Neural cell (in vitro differentiated cells): ENCODE results near the gene IQGAP2. TPM values are rescaled to one million over a fixed set of nuclear protein-coding genes. Genes with fewer than 3 reads are reported as not detected.

Source experiments
- H2AFZ ChIP-seq: fragments of 200-600, 300-800 bp; sonication (generic), shearing (Covaris generic); 2 replicates; pipeline ENCODE4 v1.6.0; 2014; ENCODE audit warnings: low read depth, mild to moderate bottlenecking, antibody characterized with exemption, low read length, moderate library complexity
- H3F3A ChIP-seq: fragments of 200-600 bp; shearing (Covaris generic); 2 replicates; pipeline ENCODE4 v1.6.1; 2016; ENCODE audit warnings: mild to moderate bottlenecking, moderate library complexity, mixed read lengths, antibody characterized with exemption, low read length; ENCODE audit not compliant: insufficient read depth, poor library complexity, severe bottlenecking
- H3K27ac ChIP-seq: fragments of 200-600, 300-800 bp; sonication (generic), shearing (Covaris generic); 2 replicates; pipeline ENCODE4 v1.5.1; 2014; ENCODE audit warnings: mild to moderate bottlenecking, low read length, moderate library complexity
- H3K27me3 ChIP-seq: fragments of 300-800, 200-600 bp; sonication (generic), shearing (Covaris generic); 2 replicates; pipeline ENCODE4 v1.6.0; 2014; ENCODE audit warnings: mild to moderate bottlenecking, low read depth, low read length, moderate library complexity; ENCODE audit not compliant: insufficient read depth
- H3K36me3 ChIP-seq: fragments of 300-800, 200-600 bp; sonication (generic), shearing (Covaris generic); 2 replicates; pipeline ENCODE4 v1.5.1; 2014; ENCODE audit warnings: mild to moderate bottlenecking, antibody characterized with exemption, low read length, moderate library complexity; ENCODE audit not compliant: insufficient read depth
- H3K4me2 ChIP-seq: fragments of 300-800, 200-600 bp; sonication (generic), shearing (Covaris generic); 2 replicates; pipeline ENCODE4 v1.6.0; 2014; ENCODE audit warnings: mild to moderate bottlenecking, low read length
- H3K4me3 ChIP-seq: fragments of 300-800, 200-600 bp; sonication (generic), shearing (Covaris generic); 2 replicates; pipeline ENCODE4 v1.5.1; 2014; ENCODE audit warnings: mild to moderate bottlenecking, low read length, moderate library complexity
- H3K79me2 ChIP-seq: fragments of 200-600 bp; shearing (Covaris generic); replicated peaks from 2 replicates; pipeline ENCODE4 v1.6.0; 2014; ENCODE audit warnings: mild to moderate bottlenecking, low read length, moderate library complexity; ENCODE audit not compliant: insufficient read depth
- H3K9ac ChIP-seq: fragments of 300-800, 200-600 bp; sonication (generic), shearing (Covaris generic); 2 replicates; pipeline ENCODE4 v1.6.1; 2016; ENCODE audit warnings: mild to moderate bottlenecking, low read length, mixed read lengths
- H3K9me2 ChIP-seq: fragments of 200-600 bp; shearing (Covaris generic); 2 replicates; pipeline ENCODE4 v1.6.1; 2016; ENCODE audit warnings: mild to moderate bottlenecking, low read length, mixed read lengths; ENCODE audit not compliant: insufficient read depth
- H3K9me3 ChIP-seq: fragments of 200-600, 300-800 bp; sonication (generic), shearing (Covaris generic); 2 replicates; pipeline ENCODE4 v1.6.1; 2016; ENCODE audit warnings: mild to moderate bottlenecking, mixed run types, low read length, moderate library complexity, mixed read lengths
- H4K20me1 ChIP-seq: fragments of 200-600 bp; shearing (Covaris generic); 2 replicates; pipeline ENCODE4 v1.6.1; 2016; ENCODE audit warnings: mild to moderate bottlenecking, mixed run types; ENCODE audit not compliant: insufficient read depth
- EP300 ChIP-seq: fragments of 450-650 bp; conservative IDR thresholded peaks from 2 replicates; pipeline ENCODE4 v1.6.1; 2014; ENCODE audit warnings: antibody characterized with exemption, mild to moderate bottlenecking, moderate library complexity; ENCODE audit not compliant: poor library complexity, severe bottlenecking
- EZH2 ChIP-seq: fragments of 200-600, 300-800 bp; shearing (Covaris generic), sonication (generic); IDR thresholded peaks from 2 replicates; pipeline ENCODE4 v1.6.1; 2014; ENCODE audit warnings: antibody characterized with exemption, low read length, borderline replicate concordance, mild to moderate bottlenecking; ENCODE audit not compliant: insufficient read depth, poor library complexity, severe bottlenecking
- MXI1 ChIP-seq: fragments of 450-650 bp; conservative IDR thresholded peaks from 2 replicates; pipeline ENCODE4 v1.6.1; 2014; ENCODE audit warnings: antibody characterized with exemption, mild to moderate bottlenecking; ENCODE audit not compliant: poor library complexity, severe bottlenecking
- POLR2AphosphoS5 ChIP-seq: IDR thresholded peaks from 2 replicates; pipeline ENCODE4 v1.6.1; 2012
- RAD21 ChIP-seq: fragments of 450-650 bp; conservative IDR thresholded peaks from 2 replicates; pipeline ENCODE4 v1.6.1; 2014; ENCODE audit warnings: antibody characterized with exemption, mild to moderate bottlenecking, moderate library complexity
- SMC3 ChIP-seq: fragments of 450-650 bp; conservative IDR thresholded peaks from 2 replicates; pipeline ENCODE4 v1.6.1; 2014; ENCODE audit warnings: antibody characterized with exemption, mild to moderate bottlenecking, moderate library complexity; ENCODE audit not compliant: poor library complexity
- TAF1 ChIP-seq: IDR thresholded peaks from 2 replicates; pipeline ENCODE4 v1.6.1; 2012; ENCODE audit warnings: low read depth
- polyA plus RNA-seq: library from polyadenylated mRNA; depleted of rRNA; stranded (reverse); fragments of >200 nt; gene quantifications from 2 replicates; pipeline ENCODE4 v1.2.3, GENCODE V29; 2014
- TF ChIP-seq, protein P1 (sequence below): fragments of 450-650 bp; IDR thresholded peaks from 2 replicates; pipeline ENCODE4 v1.5.1; 2014; ENCODE audit warnings: antibody characterized with exemption, mild to moderate bottlenecking, moderate library complexity; ENCODE audit not compliant: poor library complexity, severe bottlenecking
- TF ChIP-seq, protein P2 (sequence below): IDR thresholded peaks from 2 replicates; pipeline ENCODE4 v1.6.1; 2012; ENCODE audit warnings: borderline replicate concordance

Gene IQGAP2
- polyA plus RNA-seq, 1 donor from 2014 or later, result 5.2 TPM

DNA sequence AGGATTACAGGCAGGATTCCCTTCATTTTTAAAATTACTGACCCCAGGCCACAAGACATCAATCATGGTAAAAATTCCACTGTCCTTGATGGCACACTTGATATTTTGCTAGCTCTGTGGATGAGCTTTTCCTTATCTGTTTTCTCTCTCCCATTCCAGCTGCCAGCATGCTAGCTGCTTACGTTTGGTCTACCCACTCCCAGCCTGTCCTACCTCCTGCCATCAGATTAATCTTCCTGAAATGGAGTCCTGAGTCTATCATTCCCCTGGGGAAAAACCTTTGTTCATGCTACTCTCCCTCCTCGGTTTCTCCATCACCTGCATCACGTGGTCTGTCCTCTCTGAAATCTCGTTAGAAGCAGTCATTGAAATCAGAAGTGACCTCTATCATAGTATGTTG is 111.2 kb downstream of the IQGAP2 start:
- Histone ChIP-seq H3K27ac (no peak overlapping the region), H3K27me3 (no peaks in the 10 kb centered on the region), H2AFZ (no peak overlapping the region), H3K36me3 (no peaks in the 10 kb centered on the region), H3K9ac (no peak overlapping the region), H3K4me2 (no peak overlapping the region), H3K79me2 (no peaks in the 10 kb centered on the region), H3K4me3 (no peak overlapping the region), H3F3A (no peaks in the 10 kb centered on the region), H3K9me2 (no peaks in the 10 kb centered on the region), H3K9me3 (no peaks in the 10 kb centered on the region), H4K20me1 (no peaks in the 10 kb centered on the region)
- no peak for TF ChIP-seq TAF1
- no peak for TF ChIP-seq POLR2AphosphoS5
- no peak for TF ChIP-seq MXI1
- no peak for TF ChIP-seq SMC3
- TF ChIP-seq, protein P1, sequence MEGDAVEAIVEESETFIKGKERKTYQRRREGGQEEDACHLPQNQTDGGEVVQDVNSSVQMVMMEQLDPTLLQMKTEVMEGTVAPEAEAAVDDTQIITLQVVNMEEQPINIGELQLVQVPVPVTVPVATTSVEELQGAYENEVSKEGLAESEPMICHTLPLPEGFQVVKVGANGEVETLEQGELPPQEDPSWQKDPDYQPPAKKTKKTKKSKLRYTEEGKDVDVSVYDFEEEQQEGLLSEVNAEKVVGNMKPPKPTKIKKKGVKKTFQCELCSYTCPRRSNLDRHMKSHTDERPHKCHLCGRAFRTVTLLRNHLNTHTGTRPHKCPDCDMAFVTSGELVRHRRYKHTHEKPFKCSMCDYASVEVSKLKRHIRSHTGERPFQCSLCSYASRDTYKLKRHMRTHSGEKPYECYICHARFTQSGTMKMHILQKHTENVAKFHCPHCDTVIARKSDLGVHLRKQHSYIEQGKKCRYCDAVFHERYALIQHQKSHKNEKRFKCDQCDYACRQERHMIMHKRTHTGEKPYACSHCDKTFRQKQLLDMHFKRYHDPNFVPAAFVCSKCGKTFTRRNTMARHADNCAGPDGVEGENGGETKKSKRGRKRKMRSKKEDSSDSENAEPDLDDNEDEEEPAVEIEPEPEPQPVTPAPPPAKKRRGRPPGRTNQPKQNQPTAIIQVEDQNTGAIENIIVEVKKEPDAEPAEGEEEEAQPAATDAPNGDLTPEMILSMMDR, result no peak
- no peak for TF ChIP-seq EP300
- no peak for TF ChIP-seq RAD21
- TF ChIP-seq, protein P2, sequence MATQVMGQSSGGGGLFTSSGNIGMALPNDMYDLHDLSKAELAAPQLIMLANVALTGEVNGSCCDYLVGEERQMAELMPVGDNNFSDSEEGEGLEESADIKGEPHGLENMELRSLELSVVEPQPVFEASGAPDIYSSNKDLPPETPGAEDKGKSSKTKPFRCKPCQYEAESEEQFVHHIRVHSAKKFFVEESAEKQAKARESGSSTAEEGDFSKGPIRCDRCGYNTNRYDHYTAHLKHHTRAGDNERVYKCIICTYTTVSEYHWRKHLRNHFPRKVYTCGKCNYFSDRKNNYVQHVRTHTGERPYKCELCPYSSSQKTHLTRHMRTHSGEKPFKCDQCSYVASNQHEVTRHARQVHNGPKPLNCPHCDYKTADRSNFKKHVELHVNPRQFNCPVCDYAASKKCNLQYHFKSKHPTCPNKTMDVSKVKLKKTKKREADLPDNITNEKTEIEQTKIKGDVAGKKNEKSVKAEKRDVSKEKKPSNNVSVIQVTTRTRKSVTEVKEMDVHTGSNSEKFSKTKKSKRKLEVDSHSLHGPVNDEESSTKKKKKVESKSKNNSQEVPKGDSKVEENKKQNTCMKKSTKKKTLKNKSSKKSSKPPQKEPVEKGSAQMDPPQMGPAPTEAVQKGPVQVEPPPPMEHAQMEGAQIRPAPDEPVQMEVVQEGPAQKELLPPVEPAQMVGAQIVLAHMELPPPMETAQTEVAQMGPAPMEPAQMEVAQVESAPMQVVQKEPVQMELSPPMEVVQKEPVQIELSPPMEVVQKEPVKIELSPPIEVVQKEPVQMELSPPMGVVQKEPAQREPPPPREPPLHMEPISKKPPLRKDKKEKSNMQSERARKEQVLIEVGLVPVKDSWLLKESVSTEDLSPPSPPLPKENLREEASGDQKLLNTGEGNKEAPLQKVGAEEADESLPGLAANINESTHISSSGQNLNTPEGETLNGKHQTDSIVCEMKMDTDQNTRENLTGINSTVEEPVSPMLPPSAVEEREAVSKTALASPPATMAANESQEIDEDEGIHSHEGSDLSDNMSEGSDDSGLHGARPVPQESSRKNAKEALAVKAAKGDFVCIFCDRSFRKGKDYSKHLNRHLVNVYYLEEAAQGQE, result no peak
- TF ChIP-seq EZH2, result no peak

DNA sequence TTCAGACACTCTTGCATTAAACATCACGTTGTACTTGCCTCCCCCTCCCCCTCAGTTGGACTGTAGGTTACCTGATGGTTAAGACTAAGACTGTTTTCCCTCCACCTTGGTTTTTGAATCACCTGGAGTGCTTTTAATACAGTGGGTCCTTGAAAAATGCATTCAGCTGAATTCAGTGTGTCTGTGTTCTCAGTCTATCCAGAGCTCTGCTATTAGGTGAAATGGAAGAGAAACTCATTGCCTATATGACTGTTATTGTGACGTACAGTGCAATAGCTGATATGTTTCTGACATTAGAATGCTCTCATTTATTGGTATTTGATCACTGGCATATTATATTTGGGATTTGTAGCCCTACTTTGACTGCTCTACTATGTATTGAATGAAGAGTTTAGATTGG is 111.6 kb downstream of the IQGAP2 start:
- no peaks in the 10 kb centered on the region for H3K9me2 ChIP-seq
- no peaks in the 10 kb centered on the region for H3K79me2 ChIP-seq
- no peak overlapping the region for H3K4me2 ChIP-seq
- H3K27me3 ChIP-seq, result no peaks in the 10 kb centered on the region
- H2AFZ ChIP-seq, result no peak overlapping the region
- no peaks in the 10 kb centered on the region for H3K9me3 ChIP-seq
- H3K9ac ChIP-seq, result no peak overlapping the region
- H3K27ac ChIP-seq, result no peak overlapping the region
- H3K36me3 ChIP-seq, result no peaks in the 10 kb centered on the region
- no peak overlapping the region for H3K4me3 ChIP-seq
- H4K20me1 ChIP-seq, result no peaks in the 10 kb centered on the region
- TF ChIP-seq, protein P2, result no peak
- TF ChIP-seq RAD21 (no peak), POLR2AphosphoS5 (no peak), EZH2 (no peak), SMC3 (no peak), TAF1 (no peak), MXI1 (no peak), EP300 (no peak)
- TF ChIP-seq, protein P1, result no peak
- no peaks in the 10 kb centered on the region for H3F3A ChIP-seq
